MCF 10A (cell line): ENCODE results near the gene CLDND1. TPM values are rescaled to one million over a fixed set of nuclear protein-coding genes. Genes with fewer than 3 reads are reported as not detected.

Source experiments
- BruUV-seq: library from RNA; stranded (reverse); fragments of 400-500 nt; replicated peaks from 2 replicates; lab custom pipeline; 2021; lab: Mats Ljungman, UMichigan
- CTCF ChIA-PET: fragments of 300-600 bp; sonication (Branson Sonifier 250); formaldehyde crosslinking; extraction: SDS; loops from one replicate; lab custom pipeline; 2021; ENCODE audit warnings: antibody characterized with exemption, inconsistent platforms; lab: Yijun Ruan, JAX
- POLR2A ChIA-PET: fragments of 300-600, 350-650 bp; sonication (Branson Sonifier 250); formaldehyde crosslinking; extraction: SDS; loops from one replicate; lab custom pipeline; 2020; ENCODE audit warnings: antibody characterized with exemption, inconsistent platforms; lab: Yijun Ruan, JAX
- DNase-seq: peaks from one replicate; pipeline ENCODE4 v3.0.0-alpha.2; 2018; ENCODE audit not compliant: unreplicated experiment
- H3K27ac Mint-ChIP-seq: one replicate; pipeline ENCODE4 v1.8.0; 2022; ENCODE audit warnings: mild to moderate bottlenecking, low read depth, mixed read lengths; ENCODE audit not compliant: unreplicated experiment
- H3K27me3 Mint-ChIP-seq: one replicate; pipeline ENCODE4 v1.8.0; 2022; ENCODE audit warnings: mixed read lengths; ENCODE audit not compliant: insufficient read depth, unreplicated experiment
- H3K36me3 Mint-ChIP-seq: one replicate; pipeline ENCODE4 v1.8.0; 2022; ENCODE audit warnings: mild to moderate bottlenecking, moderate library complexity, mixed read lengths; ENCODE audit not compliant: insufficient read depth, unreplicated experiment
- H3K4me1 Mint-ChIP-seq: one replicate; pipeline ENCODE4 v1.8.0; 2022; ENCODE audit warnings: mixed read lengths; ENCODE audit not compliant: insufficient read depth, unreplicated experiment
- H3K4me3 Mint-ChIP-seq: one replicate; pipeline ENCODE4 v1.8.0; 2022; ENCODE audit warnings: mild to moderate bottlenecking, moderate library complexity, mixed read lengths; ENCODE audit not compliant: unreplicated experiment
- H3K9me3 Mint-ChIP-seq: one replicate; pipeline ENCODE4 v1.8.0; 2022; ENCODE audit warnings: mixed read lengths; ENCODE audit not compliant: unreplicated experiment
- CTCF ChIP-seq: fragments of 200-600 bp; IDR thresholded peaks from one replicate; pipeline ENCODE4 v1.8.0; 2022; ENCODE audit warnings: antibody characterized with exemption, mild to moderate bottlenecking; ENCODE audit not compliant: unreplicated experiment
- intact Hi-C: fragments of 100-400 bp; cut with micrococcal nuclease; formaldehyde crosslinking; loops from 2 replicates; pipeline ENCODE4 v1.14.1; 2022
- total RNA-seq: library from RNA; stranded (reverse); gene quantifications from 2 replicates; pipeline ENCODE4 v1.2.3, GENCODE V29; 2022

The CLDND1 gene
- total RNA-seq, 1 experiment from 2014 or later: 128 TPM

- Mint-ChIP-seq H3K27ac (no peak overlapping the region), H3K9me3 (no peaks in the 10 kb centered on the region), H3K4me1 (no peaks in the 10 kb centered on the region), H3K27me3 (no peaks in the 10 kb centered on the region), H3K4me3 (no peak overlapping the region), H3K36me3 (no peaks in the 10 kb centered on the region)
- CTCF ChIA-PET: no interaction called here
- BruUV-seq: no TSS peak
- intact Hi-C loops: no loop called here
- no peak for DNase-seq
- TF ChIP-seq CTCF: no peak
- POLR2A ChIA-PET: no interaction called here
Measured at GRCh38 chr3:98553753-98554152, 31.1 kb upstream of the CLDND1 start.

GRCh38 chr3:98553021-98553563 lies 30.4 kb upstream of the CLDND1 start:
- CTCF ChIA-PET: no interaction called here
- no TSS peak for BruUV-seq

GRCh38 chr3:98552232-98553020 lies 29.7 kb upstream of the CLDND1 start:
- no peaks in the 10 kb centered on the region for H3K9me3 Mint-ChIP-seq
- no peak overlapping the region for H3K4me3 Mint-ChIP-seq
- POLR2A ChIA-PET: no interaction called here
- H3K36me3 Mint-ChIP-seq: no peaks in the 10 kb centered on the region
- no peaks in the 10 kb centered on the region for H3K4me1 Mint-ChIP-seq
- intact Hi-C loops: no loop called here
- DNase-seq: no peak
- no peaks in the 10 kb centered on the region for H3K27me3 Mint-ChIP-seq
- H3K27ac Mint-ChIP-seq: no peak overlapping the region
- TF ChIP-seq CTCF: no peak
- no TSS peak for BruUV-seq
- CTCF ChIA-PET: no interaction called here

More at GRCh38 chr3:98553021-98553563, 30.4 kb upstream of the CLDND1 start:
- Mint-ChIP-seq H3K9me3 (no peaks in the 10 kb centered on the region), H3K4me1 (no peaks in the 10 kb centered on the region), H3K4me3 (no peak overlapping the region), H3K27ac (no peak overlapping the region), H3K36me3 (no peaks in the 10 kb centered on the region), H3K27me3 (no peaks in the 10 kb centered on the region)
- POLR2A ChIA-PET: no interaction called here
- DNase-seq: no peak
- intact Hi-C loops: no loop called here
- no peak for TF ChIP-seq CTCF

DNA sequence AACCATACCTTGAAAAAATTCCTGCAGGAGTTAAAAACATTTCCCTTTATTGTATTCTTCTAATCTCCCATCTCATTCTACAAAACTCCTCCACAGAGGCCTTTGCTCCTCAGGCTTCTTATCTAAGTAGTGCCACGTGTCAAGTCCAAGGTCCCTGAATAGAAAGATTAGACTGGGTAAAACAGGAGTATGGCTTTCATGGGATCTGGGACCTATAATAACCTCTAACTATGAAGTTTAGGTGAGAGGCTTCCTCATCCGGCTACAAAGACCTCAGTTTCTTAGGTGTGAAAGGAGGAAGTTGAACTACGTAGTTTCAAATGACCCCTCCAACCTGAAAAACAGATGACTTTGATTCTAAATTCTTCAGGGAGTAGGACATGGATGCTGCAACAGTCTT lies 29.1 kb upstream of the CLDND1 start:
- Mint-ChIP-seq H3K36me3 (no peaks in the 10 kb centered on the region), H3K27me3 (no peaks in the 10 kb centered on the region), H3K9me3 (no peaks in the 10 kb centered on the region), H3K4me1 (no peaks in the 10 kb centered on the region), H3K4me3 (no peak overlapping the region), H3K27ac (no peak overlapping the region)
- intact Hi-C loops: no loop called here
- BruUV-seq: no TSS peak
- POLR2A ChIA-PET: no interaction called here
- no peak for TF ChIP-seq CTCF
- CTCF ChIA-PET: interaction anchor here (0.5 to 0.9 kb wide), 2 partner anchors 29 to 68 kb away, joined by 3 to 5 read pairs; partner anchors contain the start of gene CLDND1
- DNase-seq: no peak
